Ascending aorta (tissue), 2 donors: Measurements from ENCODE around the gene NDUFAF5. TPM values are rescaled to one million over a fixed set of nuclear protein-coding genes. Genes with fewer than 3 reads are reported as not detected.

Experiments used
- DNase-seq, 2 donors: peaks; one replicate each; pipeline ENCODE4 v3.0.0-alpha.2; 2019; ENCODE audit warnings: low spot score in 2 of 2
- H3K27ac ChIP-seq, 2 donors: fragments of 200-600 bp; sonication (generic); one replicate each; pipeline ENCODE4 v1.5.1; 2016 to 2017; ENCODE audit warnings: mild to moderate bottlenecking in 1 of 2
- H3K27me3 ChIP-seq: fragments of 200-600 bp; sonication (generic); one replicate; pipeline ENCODE4 v1.5.1; 2017
- H3K36me3 ChIP-seq, 2 donors: fragments of 200-600 bp; sonication (generic); one replicate each; pipeline ENCODE4 v1.5.1; 2016
- H3K4me1 ChIP-seq, 2 donors: fragments of 200-600 bp; sonication (generic); one replicate each; pipeline ENCODE4 v1.5.1; 2016 to 2017; ENCODE audit warnings: mild to moderate bottlenecking in 1 of 2
- H3K4me3 ChIP-seq, 2 donors: fragments of 200-600 bp; sonication (generic); one replicate each; pipeline ENCODE4 v1.5.1; 2016 to 2017; ENCODE audit warnings: mild to moderate bottlenecking in 1 of 2
- H3K9me3 ChIP-seq, 2 donors: fragments of 200-600 bp; sonication (generic); one replicate each; pipeline ENCODE4 v1.5.1; 2016
- CTCF ChIP-seq, 3 experiments: fragments of 200-600 bp in 2 of 3; fragments of 450-650 bp in 1 of 3; sonication (generic) in 2 of 3; IDR thresholded peaks; one replicate each; pipeline ENCODE4 v1.5.1; 2016 to 2019; ENCODE audit warnings: antibody characterized with exemption in 3 of 3, mild to moderate bottlenecking in 1 of 3, moderate library complexity in 1 of 3
- intact Hi-C: fragments of 100-400 bp; cut with DNase I; formaldehyde crosslinking; loops from one replicate; pipeline ENCODE4 v1.15.1; 2023
- total RNA-seq: library from RNA; depleted of rRNA; stranded (reverse); fragments of >200 nt; gene quantifications from one replicate; pipeline ENCODE4 v1.1.0, GENCODE V29; 2016

Gene NDUFAF5
- total RNA-seq, 1 donor from 2014 or later: 84.3 TPM

DNA sequence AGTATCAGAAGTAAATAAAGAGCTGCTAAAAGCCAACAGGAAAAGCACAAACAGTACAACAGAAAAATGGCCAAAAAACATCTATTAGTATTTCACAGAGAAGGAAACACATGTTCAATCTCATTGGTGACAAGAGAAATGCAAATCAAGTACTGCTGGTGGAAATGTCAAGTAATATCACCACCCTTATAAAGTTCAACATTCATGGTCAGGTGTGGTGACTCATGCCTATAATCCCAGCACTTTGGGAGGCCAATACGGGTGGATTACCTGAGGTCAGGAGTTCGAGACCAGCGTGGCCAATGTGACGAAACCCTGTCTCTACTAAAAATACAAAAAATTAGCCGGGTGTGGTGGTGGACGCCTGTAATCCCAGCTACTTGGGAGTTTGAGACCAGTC is 42.9 kb upstream of the NDUFAF5 start:
- TF ChIP-seq CTCF (IDR thresholded peaks at IDR 0.05): no peak
- intact Hi-C loops: no loop called here
- Histone ChIP-seq H3K4me1 (peaks cover 0 to 29% of the 10 kb centered on the region in 2 donors), H3K9me3 (peaks cover 0 to 9% of the 10 kb centered on the region in 2 donors), H3K36me3 (peaks cover 3 to 7% of the 10 kb centered on the region in 2 donors), H3K27me3 (no peaks in the 10 kb centered on the region), H3K4me3 (no peak overlapping the region), H3K27ac (no peak overlapping the region)
- DNase-seq: no peak

GRCh38 chr20:13744352-13744751 is 40.5 kb upstream of the NDUFAF5 start:
- no peak overlapping the region for H3K27ac ChIP-seq
- intact Hi-C loops: no loop called here
- H3K36me3 ChIP-seq: peaks cover 3 to 7% of the 10 kb centered on the region in 2 donors

DNA sequence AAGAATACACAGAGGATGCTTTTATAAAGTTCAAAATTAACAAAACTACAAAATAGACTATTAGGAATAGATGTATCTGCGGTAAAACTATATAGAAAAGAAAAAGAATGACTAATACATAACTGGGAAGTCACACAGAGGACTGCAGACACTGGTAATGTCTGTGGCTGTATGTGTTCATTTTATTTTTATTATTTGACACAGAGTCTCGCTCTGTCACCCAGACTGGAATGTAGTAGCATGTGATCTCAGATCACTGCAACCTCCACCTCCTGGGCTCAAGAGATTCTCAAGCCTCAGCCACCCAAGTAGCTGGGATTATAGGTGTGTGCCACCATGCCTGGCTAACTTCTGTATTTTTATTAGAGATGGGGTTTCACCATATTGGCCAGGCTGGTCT is 39.0 kb upstream of the NDUFAF5 start:
- intact Hi-C loops: loop anchor here (5.0 kb wide), 1 partner anchor 53 kb away; no protein-coding TSS in a partner anchor
- Histone ChIP-seq H3K4me3 (no peak overlapping the region), H3K27ac (no peak overlapping the region), H3K27me3 (no peaks in the 10 kb centered on the region), H3K9me3 (peaks cover 0 to 3% of the 10 kb centered on the region in 2 donors), H3K36me3 (peaks cover 3 to 7% of the 10 kb centered on the region in 2 donors), H3K4me1 (peaks cover 0 to 4% of the 10 kb centered on the region in 2 donors)
- no peak for TF ChIP-seq CTCF (IDR thresholded peaks at IDR 0.05)
- DNase-seq: no peak

More at GRCh38 chr20:13744352-13744751, 40.5 kb upstream of the NDUFAF5 start:
- peaks cover 0 to 9% of the 10 kb centered on the region in 2 donors for H3K9me3 ChIP-seq
- H3K27me3 ChIP-seq: no peaks in the 10 kb centered on the region
- no peak for DNase-seq
- TF ChIP-seq CTCF (IDR thresholded peaks at IDR 0.05): no peak
- peaks cover 0 to 10% of the 10 kb centered on the region in 2 donors for H3K4me1 ChIP-seq
- H3K4me3 ChIP-seq: no peak overlapping the region

GRCh38 chr20:13749811-13750210 is 35.0 kb upstream of the NDUFAF5 start:
- intact Hi-C loops: loop anchor here (5.0 to 10.0 kb wide), 2 partner anchors 58 to 415 kb away; no protein-coding TSS in a partner anchor
- Histone ChIP-seq H3K27me3 (no peaks in the 10 kb centered on the region), H3K36me3 (peaks cover 0 to 4% of the 10 kb centered on the region in 2 donors), H3K4me3 (no peak overlapping the region), H3K9me3 (no peaks in the 10 kb centered on the region), H3K4me1 (no peaks in the 10 kb centered on the region), H3K27ac (no peak overlapping the region)
- no peak for TF ChIP-seq CTCF (IDR thresholded peaks at IDR 0.05)
- DNase-seq: no peak

DNA sequence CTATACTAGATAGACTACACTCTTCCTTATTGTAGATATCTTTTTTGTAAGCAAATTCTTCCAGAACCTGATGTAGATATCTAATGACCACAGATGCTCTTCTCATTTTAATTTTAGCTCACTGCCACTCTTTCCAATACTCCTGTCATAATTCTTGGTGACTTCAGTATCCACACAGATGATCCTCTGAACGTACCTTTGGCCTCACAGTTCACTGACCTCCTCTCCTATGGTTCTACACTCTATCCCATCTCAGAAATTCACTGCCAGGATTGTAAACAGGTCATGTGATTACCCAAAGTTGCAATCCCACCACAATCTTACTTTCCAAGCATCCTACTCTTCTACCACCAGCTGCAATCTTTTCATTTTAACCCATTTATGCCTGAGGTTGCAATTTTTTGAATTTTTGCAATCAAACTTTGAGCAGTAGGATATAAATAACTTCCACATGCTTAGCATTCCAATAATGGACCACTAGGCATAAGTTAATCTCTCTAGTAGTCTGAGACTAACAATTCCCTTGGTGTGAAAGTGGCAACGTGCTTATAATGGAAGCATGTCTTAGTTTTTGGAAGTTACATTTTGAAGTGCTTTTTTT is 31.3 kb upstream of the NDUFAF5 start:
- Histone ChIP-seq H3K36me3 (peaks cover 8 to 10% of the 10 kb centered on the region in 2 donors), H3K4me3 (no peak overlapping the region), H3K27me3 (no peaks in the 10 kb centered on the region), H3K4me1 (peaks cover 0 to 2% of the 10 kb centered on the region in 2 donors), H3K27ac (no peak overlapping the region), H3K9me3 (no peaks in the 10 kb centered on the region)
- TF ChIP-seq CTCF (IDR thresholded peaks at IDR 0.05): no peak
- intact Hi-C loops: loop anchor here (10.0 kb wide), 1 partner anchor 419 kb away; no protein-coding TSS in a partner anchor
- no peak for DNase-seq
